HG02763 (cell line): ENCODE measurements around the gene SALL3.
"Not testable (repeated sequence)": the region's sequence is repeated elsewhere in the genome, so short reads cannot be mapped to it uniquely, and the experiment has no call there.

Source experiments
- ATAC-seq: cut with Tn5 transposase; IDR thresholded peaks from one replicate; pipeline ENCODE4 v1.9.1; 2021; ENCODE audit warnings: mild to moderate bottlenecking, moderate library complexity; ENCODE audit not compliant: unreplicated experiment

Gene SALL3

DNA sequence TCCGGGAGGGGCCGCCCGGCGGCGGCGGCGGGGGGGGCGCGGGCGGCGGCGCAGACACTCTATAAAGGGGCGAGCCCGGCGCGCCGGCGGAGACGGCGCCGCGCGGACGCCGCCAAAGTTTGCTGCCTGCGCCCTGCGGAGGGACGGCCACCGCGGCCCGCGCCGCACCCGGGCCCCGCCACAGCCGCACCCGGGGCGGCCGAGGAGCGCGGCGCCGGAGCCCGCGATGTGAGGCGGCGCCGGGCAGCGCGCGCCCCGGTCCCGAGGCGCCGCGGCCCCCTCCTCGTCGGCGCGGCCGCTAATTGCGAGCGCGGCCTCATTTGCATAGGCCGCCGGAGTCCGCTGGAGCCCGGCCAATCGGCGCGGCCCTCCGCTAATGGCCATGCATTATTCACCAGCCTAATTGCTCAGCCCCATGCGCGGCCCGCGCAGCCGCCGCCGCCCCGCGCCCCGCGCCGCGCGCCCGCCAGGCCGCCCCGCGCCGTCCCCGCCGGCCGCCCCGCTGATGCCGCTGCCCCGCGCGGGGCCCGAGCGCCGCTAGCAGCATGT is at the start of gene SALL3:
Gene SALL3, plus strand, starts transcription at position 89 of the 549 bp plus-strand sequence. Its CDS starts 457 bp downstream, at position 546.
- ATAC-seq: no peak

- ATAC-seq: no peak
These were observed 47.3 kb upstream of the SALL3 start for GRCh38 chr18:78932281-78932680.

DNA sequence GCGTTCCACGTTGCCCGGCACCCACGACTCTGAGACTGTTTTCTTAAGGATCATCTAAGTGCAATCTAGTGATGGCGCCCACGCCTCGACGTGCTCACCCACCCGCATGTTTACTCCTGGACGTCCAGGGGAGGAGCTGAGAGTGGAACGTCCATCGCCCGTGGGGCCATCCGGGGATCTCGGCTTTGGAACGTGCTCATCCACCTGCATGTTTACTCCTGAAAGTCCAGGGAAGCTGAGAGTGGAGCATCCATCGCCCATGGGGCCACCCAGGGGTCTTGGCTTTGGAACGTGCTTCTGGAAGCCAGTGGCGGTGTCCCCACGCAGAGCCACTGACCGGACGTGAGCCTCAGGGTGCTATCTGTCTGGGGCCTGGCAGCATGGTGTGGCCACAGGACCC is 45.6 kb upstream of the SALL3 start:
- ATAC-seq: no peak

GRCh38 chr18:78934551-78935225 is 44.9 kb upstream of the SALL3 start:
- no peak for ATAC-seq

- ATAC-seq: no peak
These were observed 44.2 kb upstream of the SALL3 start for GRCh38 chr18:78935406-78935805.

DNA sequence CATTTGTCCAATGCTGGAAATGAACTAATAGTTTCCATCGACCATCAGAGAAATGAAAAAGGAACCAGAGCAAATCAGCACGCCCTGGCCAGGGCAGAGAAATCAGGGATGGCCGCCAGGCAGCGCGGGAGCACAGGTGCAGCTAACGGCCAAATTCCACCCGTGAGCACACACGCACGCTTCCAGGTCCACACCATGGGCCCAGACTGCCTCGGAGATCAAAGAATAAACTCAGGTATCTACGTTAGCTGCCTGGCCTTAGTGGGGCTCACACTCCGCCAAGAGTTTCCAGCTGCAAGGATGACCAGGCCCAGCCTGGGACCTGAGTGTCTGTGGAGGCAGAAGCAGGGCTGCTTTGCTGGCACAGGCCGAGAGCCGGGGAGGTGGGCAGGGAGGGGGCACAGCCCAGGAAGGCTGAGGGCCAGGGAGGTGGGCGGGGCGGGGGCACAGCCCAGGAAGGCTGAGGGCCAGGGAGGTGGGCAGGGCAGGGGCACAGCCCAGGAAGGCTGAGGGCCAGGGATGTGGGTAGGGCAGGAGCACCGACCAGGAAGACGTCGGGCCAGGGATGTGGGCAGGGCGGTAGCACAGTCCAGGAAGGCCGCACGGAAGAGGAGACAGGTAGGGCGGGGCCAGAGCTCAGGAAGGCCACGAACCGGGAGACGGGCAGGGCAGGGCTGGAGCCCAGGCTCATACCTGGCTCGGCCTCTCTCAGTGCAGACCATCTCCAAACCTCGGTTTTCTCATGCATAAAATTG is 43.2 kb upstream of the SALL3 start:
- no peak for ATAC-seq

DNA sequence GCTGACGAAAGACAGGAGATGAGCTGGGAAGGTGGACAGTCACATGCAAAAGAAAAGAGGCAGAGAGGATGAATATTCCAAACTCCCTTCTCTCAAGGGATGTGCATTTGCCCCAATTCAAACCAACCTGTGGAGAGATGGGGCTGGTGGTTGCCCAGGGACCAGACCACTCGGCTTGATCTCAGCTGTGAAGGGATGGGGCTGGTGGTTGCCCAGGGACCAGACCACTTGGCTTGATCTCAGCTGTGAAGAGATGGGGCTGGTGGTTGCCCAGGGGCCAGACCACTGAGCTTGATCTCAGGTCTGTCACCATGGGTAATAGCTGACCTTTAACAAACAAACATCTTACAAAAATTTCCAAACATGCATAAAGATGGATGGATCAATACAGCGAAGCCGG is 42.5 kb upstream of the SALL3 start:
- no peak for ATAC-seq

GRCh38 chr18:78939105-78939504 is 40.5 kb upstream of the SALL3 start:
- ATAC-seq: no peak

DNA sequence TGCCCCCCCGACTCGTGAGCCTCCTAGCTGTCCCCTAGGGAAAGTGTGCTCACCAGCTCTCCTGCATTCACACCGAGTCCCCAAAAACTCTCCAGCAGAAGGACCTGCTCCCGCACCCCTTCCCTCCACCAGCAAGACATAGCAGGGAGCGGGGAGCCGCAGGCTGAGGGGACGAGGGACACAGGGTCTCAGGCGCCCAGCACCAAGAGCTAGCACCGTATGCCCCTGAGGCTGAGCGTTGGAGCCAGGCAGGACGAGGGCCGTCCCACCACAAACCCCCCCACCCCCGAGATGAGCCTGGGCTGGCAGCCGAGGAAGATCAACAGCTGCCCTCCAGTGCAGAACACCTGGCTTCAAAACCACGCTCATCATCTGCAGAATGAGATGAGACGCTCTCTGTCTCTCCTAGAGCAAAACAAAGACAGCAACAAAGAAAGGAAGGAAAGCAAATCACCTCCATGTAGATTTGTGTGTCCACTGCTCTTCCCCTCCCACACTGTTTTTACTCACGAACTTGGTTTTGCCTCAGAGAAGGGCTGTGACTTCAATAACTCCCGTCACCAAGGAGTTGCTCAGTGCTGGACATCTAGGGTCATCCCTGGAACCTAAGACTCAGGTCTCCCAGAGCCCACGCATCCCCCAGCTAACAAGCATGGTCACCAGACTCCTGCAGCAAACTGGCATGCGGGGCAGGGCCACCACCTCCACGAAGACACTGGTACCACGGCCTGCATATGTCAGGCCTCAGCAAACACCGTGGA is 39.7 kb upstream of the SALL3 start:
- no peak for ATAC-seq

GRCh38 chr18:78942236-78942635 is 37.4 kb upstream of the SALL3 start:
- ATAC-seq: not testable (repeated sequence)

GRCh38 chr18:78945628-78946027 is 34.0 kb upstream of the SALL3 start:
- no peak for ATAC-seq

DNA sequence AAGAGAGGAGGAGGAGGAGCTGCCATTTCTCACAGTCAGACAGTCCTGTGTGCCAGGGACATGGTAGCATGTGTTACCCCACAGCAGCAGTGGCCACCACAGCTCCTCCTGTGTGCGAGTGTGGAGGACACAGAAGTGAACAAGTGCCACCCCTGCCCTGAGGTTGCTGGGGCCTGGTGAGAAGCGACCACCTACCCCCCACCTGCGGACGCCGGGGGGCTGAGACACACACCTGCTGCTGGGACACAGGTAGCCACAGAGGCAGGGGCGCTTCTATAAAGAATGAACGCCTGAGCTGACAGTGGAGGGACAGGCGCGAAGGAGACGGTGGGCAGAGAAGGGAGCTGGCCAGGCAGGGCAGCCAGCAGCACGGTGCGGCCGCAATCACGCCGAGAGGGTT is 32.3 kb upstream of the SALL3 start:
- no peak for ATAC-seq

DNA sequence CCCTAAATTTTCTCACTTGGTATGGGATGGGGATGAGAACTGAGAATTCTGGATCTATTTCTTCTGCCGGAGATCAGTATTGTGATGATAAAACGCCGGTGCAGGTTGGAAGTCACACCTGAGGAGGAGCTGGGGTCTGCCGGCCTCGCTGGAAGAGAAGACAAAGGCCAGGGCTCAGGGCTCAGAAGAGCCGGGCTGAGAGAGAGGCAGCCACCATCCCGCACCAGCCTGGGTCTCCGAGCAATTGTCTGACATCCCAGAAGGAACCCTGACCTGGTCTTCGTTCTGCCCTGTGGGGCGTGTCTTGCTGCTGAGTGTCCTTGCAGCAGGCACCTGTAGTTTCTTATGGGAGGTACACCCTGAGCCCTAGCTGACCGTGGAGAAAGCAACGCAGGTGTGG is 31.4 kb upstream of the SALL3 start:
- no peak for ATAC-seq

DNA sequence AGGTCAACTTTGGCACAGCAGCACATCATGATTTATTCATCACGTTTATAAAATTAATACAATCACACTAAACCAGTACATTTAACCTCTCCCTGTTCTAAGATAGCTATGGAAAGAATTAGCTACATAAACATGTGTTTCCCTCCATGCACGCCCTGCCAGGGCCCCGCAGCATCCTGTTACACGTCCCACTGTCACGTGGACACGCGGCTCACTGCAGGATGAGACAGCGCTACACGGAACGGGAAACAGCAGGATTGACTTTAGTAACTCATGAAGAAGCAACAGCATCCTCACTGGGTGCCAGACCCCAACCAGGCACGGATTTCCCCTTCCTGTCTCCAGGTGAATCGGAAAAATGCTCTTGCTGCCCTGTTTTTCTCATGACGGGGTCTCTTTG is 30.9 kb upstream of the SALL3 start:
- no peak for ATAC-seq

GRCh38 chr18:78949216-78949615 is 30.4 kb upstream of the SALL3 start:
- no peak for ATAC-seq

DNA sequence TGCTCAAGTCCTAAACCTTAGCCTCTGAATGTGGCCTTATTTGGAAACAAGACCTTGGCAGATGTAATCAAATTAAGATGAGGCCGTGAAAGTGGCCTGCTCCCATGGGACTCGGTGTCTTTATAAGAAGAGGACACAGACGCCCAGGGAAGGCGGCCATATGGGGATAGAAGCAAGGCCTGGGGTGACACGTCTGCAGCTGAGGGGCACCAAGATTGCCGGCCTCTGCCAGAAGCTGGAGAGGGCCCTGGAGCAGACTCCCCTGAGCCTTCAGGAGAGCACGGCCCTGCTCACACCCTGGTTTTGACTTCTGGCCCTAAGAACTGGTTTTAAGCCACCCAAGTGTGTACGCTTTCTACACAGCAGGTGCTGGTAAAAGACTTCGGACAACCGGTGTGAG is 29.2 kb upstream of the SALL3 start:
- ATAC-seq: no peak

GRCh38 chr18:78953566-78953965 is 26.1 kb upstream of the SALL3 start:
- ATAC-seq: no peak

- no peak for ATAC-seq
These were observed 24.6 kb upstream of the SALL3 start for GRCh38 chr18:78955051-78955450.

DNA sequence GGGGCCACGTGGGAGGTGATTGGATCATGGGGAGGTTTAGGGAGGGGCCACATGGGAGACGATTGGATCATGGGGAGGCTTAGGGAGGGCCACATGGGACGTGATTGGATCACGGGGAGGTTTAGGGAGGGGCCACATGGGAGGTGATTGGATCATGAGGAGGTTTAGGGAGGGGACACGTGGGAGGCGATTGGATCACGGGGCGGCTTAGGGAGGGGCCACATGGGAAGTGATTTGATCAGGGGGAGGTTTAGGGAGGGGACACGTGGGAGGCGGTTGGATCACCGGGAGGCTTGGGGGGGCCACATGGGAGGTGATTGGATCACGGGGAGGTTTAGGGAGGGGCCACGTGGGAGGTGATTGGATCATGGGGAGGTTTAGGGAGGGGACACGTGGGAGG is 22.5 kb upstream of the SALL3 start:
- ATAC-seq: no peak

DNA sequence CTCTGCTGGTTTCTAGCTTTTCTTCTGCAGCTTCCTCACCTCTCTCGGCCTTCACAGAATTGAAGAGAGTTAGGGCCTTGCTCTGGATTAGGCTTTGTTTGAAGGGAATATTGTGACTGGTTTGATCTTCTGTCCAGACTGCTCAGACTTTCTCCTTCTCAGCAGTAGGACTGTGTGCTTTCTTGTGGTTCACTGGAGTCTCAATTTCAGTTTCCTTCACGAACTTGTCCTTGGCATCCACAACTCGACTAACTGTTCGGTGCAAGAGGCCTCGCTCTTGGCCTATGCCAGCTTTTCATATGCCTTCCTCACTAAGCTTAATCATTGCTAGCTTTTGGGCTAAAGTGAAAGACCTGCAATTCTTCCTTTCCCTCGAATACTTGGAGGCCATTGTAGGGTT is 18.9 kb upstream of the SALL3 start:
- ATAC-seq: no peak

- ATAC-seq: no peak
These were observed 17.5 kb upstream of the SALL3 start for GRCh38 chr18:78962098-78962497.

DNA sequence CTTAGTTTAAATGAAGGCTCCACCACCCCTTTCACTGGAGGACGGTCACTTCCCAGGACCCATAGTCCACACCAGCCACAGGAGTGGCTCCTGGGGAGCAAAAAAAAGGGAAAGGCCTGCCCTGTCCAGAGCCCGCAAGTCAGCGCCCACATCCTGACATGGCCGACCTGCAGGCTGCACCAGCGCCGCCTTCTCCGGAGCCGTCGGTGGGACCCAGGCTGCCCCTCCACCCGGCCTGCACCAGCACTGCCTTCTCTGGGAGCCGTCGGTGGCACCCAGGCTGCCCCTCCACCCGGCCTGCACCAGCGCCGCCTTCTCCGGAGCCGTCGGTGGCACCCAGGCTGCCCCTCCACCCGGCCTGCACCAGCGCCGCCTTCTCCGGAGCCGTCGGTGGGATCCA is 14.9 kb upstream of the SALL3 start:
- ATAC-seq: not testable (repeated sequence)
